ENCODE data around the gene MSL1.
A peak's percentile ranks its signal among the peaks of the same experiment; 100 is the strongest.

The MSL1 gene

DNA sequence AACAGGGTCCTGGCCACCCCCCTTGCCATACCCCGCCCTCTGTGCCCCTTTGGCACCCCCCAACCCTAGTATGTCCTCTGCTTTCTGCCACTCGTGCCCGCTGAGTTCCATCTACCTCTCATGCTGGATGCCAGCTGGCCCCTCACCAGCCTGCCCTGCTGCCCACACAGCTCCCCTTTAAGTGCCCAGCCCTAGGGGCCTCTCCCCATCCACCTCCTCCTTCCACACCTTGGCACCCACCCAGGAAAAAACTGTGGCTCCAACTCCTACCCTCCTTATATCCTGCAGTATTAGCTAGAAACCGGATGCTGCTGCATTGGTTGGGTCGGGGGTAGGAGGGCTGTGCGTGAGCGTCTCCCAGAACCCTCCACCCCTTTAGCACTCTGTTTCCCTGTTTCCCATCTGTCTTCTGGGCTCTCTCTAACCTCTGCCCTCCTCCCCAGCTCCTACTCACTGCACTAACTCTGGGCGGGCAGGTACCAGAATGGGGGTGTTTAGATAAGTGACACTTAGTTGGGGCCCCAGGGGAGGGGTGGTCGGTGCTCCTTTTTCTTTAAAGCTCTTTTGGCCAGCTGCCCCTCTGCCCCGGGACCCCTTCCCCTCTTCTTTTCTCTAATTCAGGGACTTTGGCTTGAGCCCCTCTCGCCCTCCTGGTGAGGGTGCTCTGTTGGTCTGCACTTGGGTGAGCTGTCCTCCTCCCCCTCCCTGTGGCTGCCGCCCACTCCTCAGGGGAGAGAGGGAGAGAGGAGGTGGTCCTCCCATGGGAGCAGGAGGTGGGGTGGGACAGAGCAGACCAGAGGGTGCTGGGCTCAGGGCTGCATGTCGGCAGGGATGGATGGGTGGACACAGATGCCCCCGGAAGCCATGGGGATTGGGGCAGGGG is 31.3 kb upstream of the MSL1 start:
- DNase-seq (ENCODE audit: low read depth in 1 of 2, low spot score in 1 of 2), result no peak

DNA sequence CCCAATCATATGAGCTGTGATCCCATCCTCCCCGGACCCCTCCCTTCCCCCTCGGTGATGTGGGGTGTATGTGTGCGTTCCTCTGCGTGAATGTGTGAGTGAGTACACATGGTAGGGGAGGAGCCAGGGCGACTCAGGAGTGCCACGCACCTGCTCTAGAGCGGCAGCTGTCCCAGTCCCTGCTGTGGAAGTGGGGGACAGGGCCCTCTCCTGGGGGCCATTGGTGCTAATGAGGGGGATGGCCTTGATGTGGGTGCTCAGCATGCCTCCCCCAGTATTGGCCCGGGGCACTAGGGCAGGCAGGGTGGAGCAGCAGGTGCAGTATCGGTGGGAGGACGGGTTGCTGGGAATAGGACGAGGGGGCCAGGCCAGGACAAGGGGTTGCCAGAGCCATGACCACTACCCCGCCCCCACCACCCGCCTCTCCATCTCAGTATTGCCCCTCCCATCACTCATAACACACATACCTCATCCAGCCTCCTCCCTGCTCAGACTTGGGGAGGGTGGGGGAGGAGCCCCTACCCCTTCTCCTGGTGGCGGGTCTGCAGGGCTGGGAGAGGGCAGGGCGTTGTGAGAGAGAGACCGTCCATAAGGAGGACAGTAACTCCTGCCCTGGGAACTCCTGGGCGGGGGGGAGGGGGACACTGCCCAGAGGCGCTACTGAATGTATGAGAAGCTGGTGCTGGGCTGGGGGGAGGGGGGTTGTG is 29.9 kb upstream of the MSL1 start:
- DNase-seq (ENCODE audit: low read depth in 1 of 2, low spot score in 1 of 2), result no peak

DNA sequence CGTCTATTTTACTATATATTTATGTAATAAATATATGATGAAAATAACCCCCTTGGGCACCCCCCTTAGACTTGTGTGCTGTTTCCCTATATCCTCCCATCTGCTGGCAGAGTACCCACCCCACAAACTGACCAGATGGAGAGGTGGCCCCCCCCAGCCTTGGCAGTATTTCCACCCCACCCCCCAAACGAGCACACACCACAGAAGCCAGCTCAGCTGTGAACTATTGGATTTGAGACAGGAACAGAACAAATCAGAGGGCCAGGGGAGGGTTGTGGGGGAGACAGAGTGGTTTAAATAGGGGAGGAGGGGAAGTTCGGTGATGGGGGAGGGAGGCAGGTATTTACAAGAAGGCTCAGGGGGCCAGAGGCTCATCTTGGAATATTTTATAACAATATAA is 29.2 kb upstream of the MSL1 start:
- DNase-seq (ENCODE audit: low read depth in 1 of 2, low spot score in 1 of 2), result no peak

DNA sequence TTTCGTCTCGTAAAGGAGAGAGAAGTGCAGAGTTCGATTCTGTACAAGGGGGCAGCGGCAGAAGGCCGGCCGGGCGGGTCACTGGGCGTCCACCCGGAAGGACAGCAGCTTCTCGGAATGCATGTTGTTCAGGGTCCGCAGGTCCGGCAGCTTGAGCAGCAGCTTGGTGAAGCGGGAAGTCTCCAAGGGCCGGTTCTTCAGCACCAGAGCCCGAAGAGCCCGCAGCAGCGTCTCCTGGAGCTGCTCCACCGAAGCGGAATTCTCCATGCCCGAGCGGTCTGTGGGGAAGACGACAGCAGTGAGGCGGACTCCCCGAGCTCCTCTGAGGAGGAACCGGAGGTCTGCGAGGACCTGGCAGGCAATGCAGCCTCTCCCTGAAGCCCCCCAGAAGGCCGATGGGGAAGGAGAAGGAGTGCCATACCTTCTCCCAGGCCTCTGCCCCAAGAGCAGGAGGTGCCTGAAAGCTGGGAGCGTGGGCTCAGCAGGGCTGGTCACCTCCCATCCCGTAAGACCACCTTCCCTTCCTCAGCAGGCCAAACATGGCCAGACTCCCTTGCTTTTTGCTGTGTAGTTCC is 28.7 kb upstream of the MSL1 start:
- DNase-seq (ENCODE audit: low read depth in 1 of 2, low spot score in 1 of 2), result no peak

DNA sequence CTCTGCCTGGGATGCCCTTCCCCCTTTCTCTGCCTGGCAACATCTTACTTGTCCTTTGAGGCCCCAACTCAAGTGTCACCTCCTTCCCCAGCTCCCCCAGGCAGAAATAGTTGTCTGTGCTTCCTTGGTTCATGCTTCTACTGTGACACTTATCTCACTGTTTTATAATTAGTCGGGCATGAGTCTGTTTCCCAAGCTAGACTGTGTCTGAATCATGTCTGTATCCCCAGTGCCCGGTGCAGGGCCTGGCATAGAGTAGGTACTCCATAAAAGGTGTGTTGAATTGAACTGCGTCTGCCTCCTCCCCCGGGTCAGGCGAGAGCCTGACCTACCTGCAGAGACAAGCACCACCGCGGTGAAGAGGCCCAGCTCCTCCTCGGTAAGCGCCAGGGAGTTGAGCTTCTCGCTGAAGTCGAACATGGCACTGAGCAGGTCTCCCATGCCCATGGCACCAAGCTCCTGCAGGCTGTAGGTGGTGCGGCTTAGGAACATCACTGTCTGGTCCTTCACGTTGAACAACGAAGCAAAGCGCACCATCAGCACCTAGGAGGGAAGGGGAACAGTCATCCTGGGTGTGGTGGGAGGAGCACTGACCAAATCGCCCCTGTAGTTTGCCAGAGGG is 28.1 kb upstream of the MSL1 start:
- no peak for DNase-seq (ENCODE audit: low read depth in 1 of 2, low spot score in 1 of 2)

DNA sequence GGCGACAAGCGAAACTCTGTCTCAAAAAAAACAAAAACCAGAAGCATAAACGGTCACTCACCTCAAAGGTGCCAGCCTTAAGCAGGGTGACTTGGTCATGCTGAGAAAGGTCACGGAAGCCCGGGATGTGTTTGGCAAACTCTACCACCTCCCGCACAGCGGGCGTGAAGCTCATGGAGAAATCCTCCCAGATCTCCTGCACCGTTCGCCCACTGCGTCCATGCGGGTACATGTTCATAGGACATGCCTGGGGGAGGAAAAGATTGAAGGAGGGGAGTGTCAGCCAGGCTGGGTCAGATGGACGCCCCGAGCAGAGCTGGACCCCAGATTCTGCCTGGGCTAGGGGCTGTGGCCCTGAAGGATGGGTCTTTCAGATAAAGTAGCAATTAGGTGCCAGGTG is 26.9 kb upstream of the MSL1 start:
- DNase-seq (ENCODE audit: low read depth in 1 of 2, low spot score in 1 of 2), result no peak

DNA sequence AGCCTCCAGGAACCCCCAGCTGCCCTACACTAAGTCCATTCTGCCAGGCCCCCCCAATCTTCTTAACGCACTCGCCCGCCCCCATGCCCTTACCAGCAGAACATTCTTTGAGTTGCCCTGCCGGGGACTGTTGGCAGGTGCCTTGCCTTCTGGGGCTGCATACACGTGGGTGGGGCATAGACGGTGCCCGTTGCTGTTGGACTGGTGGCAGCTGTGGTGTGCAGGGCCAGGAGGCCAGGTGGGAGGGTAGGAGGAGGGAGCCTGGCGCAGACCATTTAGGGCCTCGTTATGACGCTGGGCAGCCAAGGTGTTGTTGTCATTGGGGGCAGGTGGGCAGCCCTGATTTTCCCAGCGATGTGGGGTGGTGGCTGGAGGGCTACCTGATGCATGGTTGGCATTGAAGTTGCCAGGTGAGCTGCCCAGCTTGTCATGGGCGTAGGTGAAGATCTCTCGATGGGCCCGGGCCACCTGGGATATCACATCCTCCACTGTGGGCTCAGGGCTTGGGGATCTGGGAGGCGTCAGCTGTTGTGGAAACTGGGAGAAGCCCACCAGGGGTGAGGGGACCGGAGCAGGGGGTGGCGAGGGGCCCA is 26.3 kb upstream of the MSL1 start:
- DNase-seq (ENCODE audit: low read depth in 1 of 2, low spot score in 1 of 2), result no peak

DNA sequence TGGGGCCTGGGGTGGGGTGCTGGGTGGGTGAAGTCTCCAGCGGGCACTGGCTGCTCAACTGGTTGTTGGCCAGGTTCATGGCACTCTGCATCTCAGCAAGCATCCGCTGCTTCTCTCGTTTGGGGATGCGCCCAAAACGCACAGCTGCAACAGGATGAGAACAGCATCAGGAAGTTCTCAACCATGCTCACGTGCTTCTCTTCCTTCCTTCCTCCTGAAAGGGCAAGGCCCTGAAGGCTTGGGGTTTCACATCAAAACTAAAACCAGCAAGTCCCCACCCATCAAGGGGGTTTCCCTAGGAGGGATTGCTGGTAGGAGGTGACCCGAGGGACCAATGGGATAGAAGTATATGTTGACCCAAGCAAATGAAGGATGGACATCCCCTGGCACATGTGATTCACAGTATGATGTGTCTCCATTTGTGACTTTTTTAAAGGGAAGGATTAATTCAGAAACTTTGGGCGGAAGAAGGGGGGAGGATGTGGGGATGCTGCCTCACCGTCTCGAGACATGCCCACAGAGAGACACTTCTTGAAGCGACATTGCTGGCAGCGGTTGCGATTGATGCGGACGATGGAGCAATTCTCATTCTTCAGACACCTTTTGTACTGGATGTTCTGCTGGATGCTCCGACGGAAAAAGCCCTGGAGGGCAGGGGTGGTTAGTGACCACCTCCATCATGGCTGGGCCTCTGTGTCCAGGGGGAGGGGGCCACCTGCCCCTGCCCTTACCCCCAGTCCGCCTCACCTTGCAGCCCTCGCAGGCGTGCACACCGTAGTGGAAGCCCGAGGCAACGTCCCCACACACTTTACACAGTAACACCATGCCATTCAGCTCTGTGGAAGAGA is 25.6 kb upstream of the MSL1 start:
- peak; percentile 49 to 89 for DNase-seq (ENCODE audit: low read depth in 1 of 2, low spot score in 1 of 2)

DNA sequence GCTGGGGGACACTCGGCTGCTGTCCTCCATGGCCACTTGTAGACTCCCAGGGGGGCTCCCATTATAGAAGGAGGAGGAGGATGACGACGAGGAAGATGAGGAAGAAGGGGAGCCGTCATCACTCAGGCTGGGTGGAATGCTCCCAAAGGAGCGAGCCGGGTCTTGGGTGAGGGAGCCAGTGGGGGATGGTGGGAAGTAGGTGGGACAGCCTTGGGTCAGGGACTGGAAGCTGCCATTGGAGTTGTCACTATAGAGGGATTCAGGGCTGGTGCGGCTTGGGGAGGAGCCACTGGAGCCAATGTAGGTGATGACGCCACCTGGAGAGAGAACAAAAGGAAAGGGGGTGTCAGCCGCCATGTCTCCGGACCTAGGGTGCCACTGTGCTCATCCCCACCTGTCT is 24.7 kb upstream of the MSL1 start:
- DNase-seq (ENCODE audit: low read depth in 1 of 2, low spot score in 1 of 2), result no peak

DNA sequence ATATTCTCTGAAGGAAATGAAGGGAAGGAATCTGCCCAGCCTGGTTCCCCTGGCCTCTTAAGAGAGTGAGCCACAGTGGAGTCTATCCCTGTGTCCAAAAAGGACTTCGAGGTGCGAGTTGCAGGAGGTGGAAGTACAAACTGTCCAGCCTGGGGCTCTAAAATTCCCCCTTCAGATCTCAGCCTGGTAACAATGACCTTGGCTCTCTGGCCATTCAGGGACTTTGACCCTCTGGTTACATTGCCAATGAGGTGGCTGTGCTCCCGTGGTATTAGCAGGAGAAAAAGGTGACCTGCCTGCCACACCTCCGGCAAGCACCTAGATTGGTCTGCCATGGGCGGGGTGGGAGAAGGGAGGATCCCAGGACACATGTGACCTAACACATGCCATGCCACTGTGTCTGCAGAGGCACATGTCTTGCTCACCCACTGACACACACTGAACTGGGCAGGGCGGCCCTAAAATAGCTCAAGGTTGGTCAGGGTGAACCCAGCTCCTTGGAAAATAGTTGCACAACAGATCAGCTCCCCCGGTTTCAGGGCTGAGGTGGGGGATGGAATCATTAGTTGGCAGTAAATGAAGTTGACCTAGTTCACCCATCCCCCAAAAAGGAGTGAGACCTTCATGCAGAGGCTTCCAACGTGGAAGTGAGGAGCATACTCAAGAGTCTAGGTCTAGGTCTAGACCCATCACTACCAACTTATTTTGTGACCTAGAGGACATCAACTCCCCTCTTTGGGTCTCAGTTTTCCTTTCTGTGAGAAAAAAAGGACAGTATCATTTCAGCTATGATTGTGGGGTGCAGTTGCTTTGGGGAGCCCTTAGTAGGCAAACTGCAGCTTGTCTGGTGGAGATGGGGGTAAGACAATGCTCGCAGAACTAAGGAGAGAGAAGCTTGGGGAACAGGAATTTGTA is 23.6 kb upstream of the MSL1 start:
- DNase-seq (ENCODE audit: low read depth in 1 of 2, low spot score in 1 of 2), result no peak

DNA sequence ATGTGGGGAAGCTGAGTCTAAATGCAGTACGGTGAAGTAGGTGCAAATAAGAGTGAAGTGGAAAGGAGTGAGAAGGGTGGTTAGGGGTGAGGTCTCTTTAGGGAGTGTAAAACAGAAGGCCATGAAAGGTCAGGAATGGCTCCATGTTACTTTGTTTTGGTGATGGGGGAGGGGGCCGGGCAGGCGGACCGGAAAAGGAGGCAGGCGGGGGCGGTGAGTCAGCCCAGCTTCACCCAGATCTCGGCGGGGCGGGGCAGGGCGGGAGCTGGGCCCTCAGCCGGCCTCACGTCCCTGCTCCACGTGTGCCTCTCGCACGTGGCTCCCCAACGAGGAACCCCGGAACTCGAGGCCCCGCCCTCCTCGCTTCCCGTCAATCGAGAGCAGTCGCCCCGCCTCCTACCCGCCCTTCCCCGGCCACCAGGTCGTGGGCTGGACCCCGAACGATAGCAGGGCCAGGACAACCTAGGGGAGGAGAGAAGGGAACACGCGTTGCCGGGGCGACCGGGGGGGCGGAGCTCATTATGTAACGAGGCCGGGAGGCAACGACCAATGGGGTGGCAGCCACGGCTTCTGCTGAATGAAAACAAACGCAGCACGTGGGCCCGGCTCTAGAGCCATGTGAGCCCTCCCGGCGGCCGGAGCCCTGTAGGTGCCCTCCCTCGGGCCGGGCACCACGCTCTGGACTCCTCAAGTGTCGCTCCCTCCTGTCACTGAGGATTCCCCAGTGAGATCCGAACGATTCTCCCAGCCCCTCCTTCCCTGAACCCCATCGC is 22.7 kb upstream of the MSL1 start:
- peak; percentile 97 for DNase-seq (ENCODE audit: low read depth in 1 of 2, low spot score in 1 of 2)

DNA sequence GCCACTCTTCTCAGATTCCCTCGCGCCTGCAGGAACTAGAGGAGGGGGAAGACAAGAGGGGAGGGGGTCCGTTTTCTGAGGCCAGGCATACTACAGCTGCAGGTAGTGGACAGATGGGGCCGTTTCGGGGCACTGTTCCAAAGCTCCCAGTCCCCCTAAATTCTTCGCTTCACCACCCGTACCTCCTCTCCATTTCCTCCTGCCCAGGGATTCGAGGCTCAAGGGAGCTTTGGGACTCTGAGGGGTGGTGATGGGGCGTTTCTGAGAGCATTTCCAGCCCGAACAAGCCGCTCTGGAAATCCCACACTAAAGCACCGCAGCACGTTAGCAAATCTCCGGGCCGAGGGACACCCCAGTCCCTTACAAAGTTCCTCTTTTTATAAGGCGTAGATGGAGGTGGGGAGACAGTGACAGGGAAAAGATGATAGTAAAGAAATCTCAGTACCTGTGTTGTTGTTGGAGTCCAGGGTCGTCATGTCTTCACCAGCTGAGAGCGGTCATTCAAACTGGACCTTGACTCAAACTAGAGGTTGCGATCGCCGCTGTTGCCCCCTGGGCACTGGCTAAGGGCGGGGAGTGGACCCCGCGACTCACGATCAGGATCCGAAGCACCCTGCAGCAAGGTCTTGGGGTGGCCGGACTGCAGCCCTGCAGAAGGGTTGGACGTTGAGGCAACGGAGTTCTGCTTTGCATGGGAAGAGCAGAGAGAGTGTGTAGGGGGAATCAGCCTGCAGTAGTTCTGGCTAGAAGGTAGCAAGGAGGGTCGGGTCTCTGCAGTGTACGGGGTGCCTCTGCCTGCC is 22.0 kb upstream of the MSL1 start:
- no peak for DNase-seq (ENCODE audit: low read depth in 1 of 2, low spot score in 1 of 2)

DNA sequence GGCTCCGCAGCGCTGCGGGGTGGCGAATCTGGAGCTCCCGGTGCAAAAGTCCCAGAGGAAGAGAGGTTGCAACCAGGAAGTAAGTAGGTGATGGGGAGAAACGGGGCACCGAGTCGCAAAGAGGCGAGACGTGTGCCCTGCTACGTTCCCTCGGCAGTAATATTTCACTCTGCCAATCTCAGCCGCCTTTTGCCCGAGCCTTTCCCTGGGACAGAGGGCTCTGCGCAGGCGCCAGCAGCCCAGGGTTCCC is 21.4 kb upstream of the MSL1 start, which contains the start of gene NR1D1:
Gene NR1D1, minus strand, starts transcription at position 171 of the 250 bp plus-strand sequence. CDS start 495 bp downstream, outside the sequence.
- DNase-seq (ENCODE audit: low read depth in 1 of 2, low spot score in 1 of 2), result no peak

DNA sequence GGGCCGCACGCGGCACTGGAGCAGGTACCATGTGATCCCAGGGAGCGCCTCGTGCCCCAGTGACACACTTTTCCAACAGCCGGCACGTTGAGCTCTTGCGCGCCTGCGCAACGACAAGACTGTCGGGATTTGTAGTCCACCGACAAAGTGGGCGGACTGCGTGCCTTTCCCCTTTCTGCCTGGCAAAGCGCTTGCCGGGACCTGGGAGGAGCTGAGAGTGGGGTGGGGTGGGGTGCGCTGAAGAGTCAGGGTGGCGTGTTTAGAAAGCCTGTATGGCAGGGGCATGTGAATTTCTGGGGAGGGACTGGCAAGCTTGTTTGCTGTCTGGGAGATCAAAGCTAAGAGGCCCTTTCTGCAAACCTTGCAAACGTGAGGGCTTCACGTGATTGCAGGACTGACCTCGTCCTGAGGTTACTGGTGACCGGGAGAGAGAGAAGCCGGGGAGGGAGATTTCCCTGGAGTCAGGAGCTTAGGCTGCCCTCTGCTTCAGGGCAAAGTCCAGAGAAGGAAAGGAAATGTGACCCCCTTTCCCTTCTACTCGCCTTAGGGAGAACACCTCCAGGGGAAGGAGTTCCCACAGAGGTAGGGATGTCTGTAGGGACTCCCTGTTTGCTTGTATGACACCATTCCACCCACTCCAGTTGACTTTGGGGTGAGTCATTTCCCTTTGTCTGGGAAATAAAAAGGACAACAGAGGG is 21.0 kb upstream of the MSL1 start:
- peak; percentile 72 to 90 for DNase-seq (ENCODE audit: low read depth in 1 of 2, low spot score in 1 of 2)

DNA sequence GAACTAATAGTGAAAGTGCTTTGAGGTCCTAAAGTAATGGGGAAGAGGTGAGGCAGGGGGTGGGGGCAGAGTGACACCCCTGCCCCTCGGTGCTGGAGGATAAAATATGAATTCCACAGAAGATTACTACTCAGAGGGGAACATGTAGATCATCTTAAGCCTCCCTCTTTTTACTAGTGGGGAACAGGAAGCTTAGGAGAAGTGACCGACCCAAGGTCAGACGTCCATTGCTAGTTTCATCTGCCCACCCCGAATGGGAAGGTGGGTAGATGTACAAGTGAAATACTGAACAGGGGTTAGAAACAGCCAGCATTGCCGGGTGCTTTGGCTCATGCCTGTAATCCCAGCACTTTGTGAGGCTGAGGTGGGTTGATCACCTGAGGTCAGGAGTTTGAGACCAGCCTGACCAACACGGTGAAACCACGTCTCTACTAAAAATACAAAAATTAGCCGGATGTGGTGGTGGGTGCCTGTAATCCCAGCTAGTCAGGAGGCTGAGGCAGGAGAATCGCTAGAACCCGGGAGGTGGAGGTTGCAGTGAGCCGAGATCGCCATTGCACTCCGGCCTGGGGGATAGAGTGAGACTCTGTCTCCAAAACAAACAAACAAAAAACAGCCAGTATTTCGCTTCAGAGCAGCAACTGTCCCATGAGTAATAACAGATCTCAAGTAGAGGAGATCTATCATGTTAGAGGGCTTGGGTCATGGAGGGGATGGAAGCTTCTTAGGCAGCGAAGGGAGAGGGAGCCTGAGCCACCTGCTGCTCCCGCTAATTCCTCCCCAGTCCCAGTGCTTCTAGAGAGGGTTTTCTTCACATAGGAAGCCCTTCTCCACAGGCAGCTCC is 20.2 kb upstream of the MSL1 start:
- DNase-seq (ENCODE audit: low read depth in 1 of 2, low spot score in 1 of 2), result no peak

DNA sequence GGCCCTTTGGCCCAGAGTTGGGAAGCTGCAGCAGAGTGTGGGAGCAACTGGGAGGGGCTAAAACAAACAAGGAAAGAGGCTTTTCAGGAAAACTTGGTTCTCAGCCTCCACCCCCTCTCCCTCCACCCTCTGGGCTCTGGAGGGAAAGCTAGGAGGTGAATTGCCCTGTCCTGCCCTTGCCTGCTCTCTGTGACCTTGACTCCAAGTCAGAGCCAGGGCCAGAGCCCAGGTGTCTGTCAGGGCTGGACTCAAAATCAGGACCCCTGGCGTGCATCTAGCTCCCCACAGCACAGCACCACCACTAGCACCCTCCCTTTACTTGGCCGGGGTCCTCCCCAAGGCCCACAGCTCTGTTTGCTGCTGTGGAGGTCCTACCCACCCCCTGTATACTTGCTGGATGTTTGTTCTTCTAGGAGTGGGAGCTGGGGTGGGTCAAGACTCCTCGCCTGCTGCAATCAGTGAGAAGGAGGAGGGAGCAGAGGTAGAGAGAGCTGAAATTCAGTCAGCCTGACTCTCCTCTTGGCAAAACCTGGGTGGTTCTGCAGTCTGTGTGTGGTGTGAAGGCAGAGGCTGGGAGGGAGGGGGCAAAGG is 18.6 kb upstream of the MSL1 start:
- DNase-seq (ENCODE audit: low read depth in 1 of 2, low spot score in 1 of 2), result no peak

Measured in activated CD4-positive, alpha-beta T cell treated with anti-CD3 and anti-CD28 coated beads, Interleukin-2, amount 50 U/mL, for 24 hours (primary cell).